GM21528 (cell line): ENCODE results near the gene NAPA.

Experiments used
- ATAC-seq: cut with Tn5 transposase; IDR thresholded peaks from one replicate; pipeline ENCODE4 v1.9.1; 2021; ENCODE audit warnings: mild to moderate bottlenecking, moderate library complexity; ENCODE audit not compliant: unreplicated experiment, low FRiP score

The NAPA gene

GRCh38 chr19:47469363-47469700 lies 45.5 kb downstream of the NAPA start:
- ATAC-seq: no peak

GRCh38 chr19:47467914-47468313 lies 46.9 kb downstream of the NAPA start:
- no peak for ATAC-seq

- no peak for ATAC-seq
Observed at GRCh38 chr19:47465957-47466356, 48.9 kb downstream of the NAPA start.

GRCh38 chr19:47464675-47465419 lies 50.0 kb downstream of the NAPA start:
- no peak for ATAC-seq

GRCh38 chr19:47461876-47462275 lies 53.0 kb downstream of the NAPA start:
- ATAC-seq: no peak

- no peak for ATAC-seq
Observed at GRCh38 chr19:47459477-47459876, 55.4 kb downstream of the NAPA start.

- no peak for ATAC-seq
Observed at GRCh38 chr19:47458672-47459071, 56.2 kb downstream of the NAPA start.

- no peak for ATAC-seq
Observed at GRCh38 chr19:47456721-47457474, 58.0 kb downstream of the NAPA start.

- ATAC-seq: no peak
Observed at GRCh38 chr19:47450478-47450877, 64.4 kb downstream of the NAPA start.

- ATAC-seq: no peak
Observed at GRCh38 chr19:47448360-47448727, 66.5 kb downstream of the NAPA start.

- ATAC-seq: no peak
Observed at GRCh38 chr19:47447470-47448359, 67.1 kb downstream of the NAPA start.

- ATAC-seq: no peak
Observed at GRCh38 chr19:47446534-47447469, 68.1 kb downstream of the NAPA start.

- ATAC-seq: no peak
Observed at GRCh38 chr19:47445937-47446402, 68.9 kb downstream of the NAPA start.

GRCh38 chr19:47445527-47445926 lies 69.3 kb downstream of the NAPA start:
- ATAC-seq: no peak

GRCh38 chr19:47444388-47444821 lies 70.5 kb downstream of the NAPA start:
- no peak for ATAC-seq

GRCh38 chr19:47443331-47443730 lies 71.5 kb downstream of the NAPA start:
- ATAC-seq: no peak

GRCh38 chr19:47438793-47439220 lies 76.1 kb downstream of the NAPA start:
- ATAC-seq: no peak
